OCI-LY1 (cell line): Measurements from ENCODE around the gene KLHDC9.

Source experiments
- H2AFZ ChIP-seq: fragments of 200-600 bp; sonication (generic), shearing (Covaris generic); 2 replicates; pipeline ENCODE4 v1.6.0; 2014; ENCODE audit warnings: antibody characterized with exemption, mild to moderate bottlenecking, low read length
- H3F3A ChIP-seq: fragments of 200-600 bp; sonication (generic), shearing (Covaris generic); 2 replicates; pipeline ENCODE4 v1.6.0; 2014; ENCODE audit warnings: mild to moderate bottlenecking, antibody characterized with exemption, low read length, moderate library complexity; ENCODE audit not compliant: insufficient read depth
- H3K27ac ChIP-seq: fragments of 200-600 bp; sonication (generic); 2 replicates; pipeline ENCODE4 v1.5.1; 2014; ENCODE audit warnings: low read length, mixed run types, mild to moderate bottlenecking, low read depth; ENCODE audit not compliant: poor library complexity, severe bottlenecking
- H3K27me3 ChIP-seq: fragments of 200-600 bp; sonication (generic); 2 replicates; pipeline ENCODE4 v1.6.0; 2014; ENCODE audit warnings: antibody characterized with exemption, mild to moderate bottlenecking, low read length, moderate library complexity; ENCODE audit not compliant: insufficient read depth
- H3K36me3 ChIP-seq: fragments of 200-600 bp; sonication (generic); 2 replicates; pipeline ENCODE4 v1.6.1; 2014; ENCODE audit warnings: mild to moderate bottlenecking, antibody characterized with exemption, low read length, moderate library complexity, mixed read lengths; ENCODE audit not compliant: insufficient read depth
- H3K4me1 ChIP-seq: fragments of 200-600 bp; sonication (generic); 2 replicates; pipeline ENCODE4 v1.5.1; 2014; ENCODE audit warnings: mild to moderate bottlenecking, low read length, moderate library complexity; ENCODE audit not compliant: insufficient read depth, severe bottlenecking
- H3K4me2 ChIP-seq: fragments of 200-600 bp; sonication (generic), shearing (Covaris generic); 2 replicates; pipeline ENCODE4 v1.6.1; 2014; ENCODE audit warnings: low read length
- H3K4me3 ChIP-seq: fragments of 200-600 bp; sonication (generic); 2 replicates; pipeline ENCODE4 v1.5.1; 2014; ENCODE audit warnings: low read length, low read depth, mild to moderate bottlenecking, mixed read lengths; ENCODE audit not compliant: poor library complexity, severe bottlenecking
- H3K79me2 ChIP-seq: fragments of 200-600 bp; shearing (Covaris generic); 2 replicates; pipeline ENCODE4 v1.6.1; 2016; ENCODE audit warnings: mixed run types, low read length, mixed read lengths; ENCODE audit not compliant: insufficient read depth
- H3K9ac ChIP-seq: fragments of 200-600 bp; sonication (generic), shearing (Covaris generic); 2 replicates; pipeline ENCODE4 v1.6.1; 2014; ENCODE audit warnings: mild to moderate bottlenecking, low read length, mixed read lengths
- H3K9me2 ChIP-seq: fragments of 200-600 bp; sonication (generic), shearing (Covaris generic); 2 replicates; pipeline ENCODE4 v1.6.1; 2014; ENCODE audit warnings: low read depth, mild to moderate bottlenecking, low read length, mixed read lengths
- H3K9me3 ChIP-seq: fragments of 200-600 bp; shearing (Covaris generic); 2 replicates; pipeline ENCODE4 v1.6.1; 2014; ENCODE audit warnings: low read length, mixed read lengths
- H4K20me1 ChIP-seq: fragments of 200-600 bp; sonication (generic), shearing (Covaris generic); 2 replicates; pipeline ENCODE4 v1.6.0; 2016; ENCODE audit warnings: mild to moderate bottlenecking, low read length; ENCODE audit not compliant: insufficient read depth
- CTCF ChIP-seq: fragments of 200-600 bp; sonication (generic), shearing (Covaris generic); IDR thresholded peaks from 2 replicates; pipeline ENCODE4 v1.5.1; 2017; ENCODE audit warnings: mild to moderate bottlenecking, antibody characterized with exemption, low read length, moderate library complexity, mixed read lengths
- EZH2 ChIP-seq: fragments of 200-600 bp; sonication (generic), shearing (Covaris generic); IDR thresholded peaks from 2 replicates; pipeline ENCODE4 v1.8.0; 2017; ENCODE audit warnings: borderline replicate concordance, mixed run types, mild to moderate bottlenecking, antibody characterized with exemption, low read length, moderate library complexity, mixed read lengths

The KLHDC9 gene

GRCh38 chr1:161091093-161091492, 7.1 kb upstream of the KLHDC9 start:
- no peak overlapping the region for H3K4me2 ChIP-seq
- no peaks in the 10 kb centered on the region for H3K36me3 ChIP-seq
- H3K9me3 ChIP-seq, result no peaks in the 10 kb centered on the region
- no peaks in the 10 kb centered on the region for H3K9me2 ChIP-seq
- no peak overlapping the region for H2AFZ ChIP-seq
- no peaks in the 10 kb centered on the region for H4K20me1 ChIP-seq
- no peak overlapping the region for H3K9ac ChIP-seq
- no peaks in the 10 kb centered on the region for H3F3A ChIP-seq
- H3K4me3 ChIP-seq, result no peak overlapping the region
- no peaks in the 10 kb centered on the region; the same call in 1 of the 2 replicates for H3K27me3 ChIP-seq
- no peak for TF ChIP-seq EZH2
- no peak for TF ChIP-seq CTCF
- no peaks in the 10 kb centered on the region for H3K4me1 ChIP-seq
- no peak overlapping the region for H3K27ac ChIP-seq
- H3K79me2 ChIP-seq, result no peaks in the 10 kb centered on the region

GRCh38 chr1:161091796-161092507, 6.2 kb upstream of the KLHDC9 start:
- Histone ChIP-seq H4K20me1 (no peaks in the 10 kb centered on the region), H3K79me2 (no peaks in the 10 kb centered on the region), H3K9me3 (no peaks in the 10 kb centered on the region), H3K4me3 (no peak overlapping the region), H3K9me2 (no peaks in the 10 kb centered on the region), H3F3A (no peaks in the 10 kb centered on the region), H3K9ac (no peak overlapping the region), H3K4me1 (no peaks in the 10 kb centered on the region), H2AFZ (no peak overlapping the region), H3K27me3 (no peaks in the 10 kb centered on the region; the same call in 1 of the 2 replicates), H3K36me3 (no peaks in the 10 kb centered on the region), H3K27ac (no peak overlapping the region), H3K4me2 (no peak overlapping the region)
- TF ChIP-seq CTCF (no peak), EZH2 (no peak)

GRCh38 chr1:161092621-161093028, 5.5 kb upstream of the KLHDC9 start:
- Histone ChIP-seq H3K9me3 (no peaks in the 10 kb centered on the region), H2AFZ (no peak overlapping the region), H3K4me2 (no peak overlapping the region), H3K36me3 (no peaks in the 10 kb centered on the region), H3K9me2 (no peaks in the 10 kb centered on the region), H3K4me1 (peaks cover under 1% of the 10 kb centered on the region), H3K27ac (no peak overlapping the region), H4K20me1 (no peaks in the 10 kb centered on the region), H3K9ac (no peak overlapping the region), H3K79me2 (no peaks in the 10 kb centered on the region), H3K27me3 (no peaks in the 10 kb centered on the region; the same call in 1 of the 2 replicates), H3F3A (no peaks in the 10 kb centered on the region), H3K4me3 (no peak overlapping the region)
- TF ChIP-seq EZH2, result no peak

- Histone ChIP-seq H3K9me2 (no peaks in the 10 kb centered on the region), H3F3A (no peaks in the 10 kb centered on the region), H3K36me3 (peaks cover 6% of the 10 kb centered on the region), H3K4me2 (no peak overlapping the region), H2AFZ (no peak overlapping the region), H3K4me3 (no peak overlapping the region), H3K27ac (no peak overlapping the region), H4K20me1 (no peaks in the 10 kb centered on the region), H3K79me2 (no peaks in the 10 kb centered on the region), H3K4me1 (peaks cover 16% of the 10 kb centered on the region), H3K9ac (no peak overlapping the region), H3K27me3 (no peaks in the 10 kb centered on the region; the same call in 1 of the 2 replicates), H3K9me3 (no peaks in the 10 kb centered on the region)
- TF ChIP-seq CTCF (no peak), EZH2 (no peak)
Measured at GRCh38 chr1:161094481-161094880, 3.7 kb upstream of the KLHDC9 start.
